ENCODE measurements around the gene TRIP13.
"Not testable (repeated sequence)": the region's sequence is repeated elsewhere in the genome, so short reads cannot be mapped to it uniquely, and the experiment has no call there.

The TRIP13 gene

GRCh38 chr5:921456-922435, 29.1 kb downstream of the TRIP13 start:
- no peak for DNase-seq

GRCh38 chr5:922436-923280, 30.0 kb downstream of the TRIP13 start:
- no peak for DNase-seq

- no peak for DNase-seq
Observed at GRCh38 chr5:923281-923873, 30.7 kb downstream of the TRIP13 start.

- no peak for DNase-seq
Observed at GRCh38 chr5:926417-927171, 33.9 kb downstream of the TRIP13 start.

GRCh38 chr5:927172-928015, 34.7 kb downstream of the TRIP13 start:
- DNase-seq: no peak

GRCh38 chr5:929182-929581, 36.5 kb downstream of the TRIP13 start:
- DNase-seq: not testable (repeated sequence)

GRCh38 chr5:929596-929995, 36.9 kb downstream of the TRIP13 start:
- DNase-seq: no peak

- no peak for DNase-seq
Observed at GRCh38 chr5:930866-931265, 38.2 kb downstream of the TRIP13 start.

GRCh38 chr5:931570-932145, 39.0 kb downstream of the TRIP13 start:
- DNase-seq: no peak

GRCh38 chr5:932151-932627, 39.5 kb downstream of the TRIP13 start:
- no peak for DNase-seq

- DNase-seq: no peak
Observed at GRCh38 chr5:932628-933250, 40.1 kb downstream of the TRIP13 start.

- no peak for DNase-seq
Observed at GRCh38 chr5:933251-933861, 40.7 kb downstream of the TRIP13 start.

GRCh38 chr5:933951-934350, 41.3 kb downstream of the TRIP13 start:
- not testable (repeated sequence) for DNase-seq

GRCh38 chr5:934381-934967, 41.8 kb downstream of the TRIP13 start:
- DNase-seq: not testable (repeated sequence)

GRCh38 chr5:935510-936084, 42.9 kb downstream of the TRIP13 start:
- no peak for DNase-seq

GRCh38 chr5:936149-937144, 43.8 kb downstream of the TRIP13 start:
- no peak for DNase-seq

GRCh38 chr5:937151-937924, 44.7 kb downstream of the TRIP13 start:
- no peak for DNase-seq
